ENCODE results near the gene TXLNB.

DNA sequence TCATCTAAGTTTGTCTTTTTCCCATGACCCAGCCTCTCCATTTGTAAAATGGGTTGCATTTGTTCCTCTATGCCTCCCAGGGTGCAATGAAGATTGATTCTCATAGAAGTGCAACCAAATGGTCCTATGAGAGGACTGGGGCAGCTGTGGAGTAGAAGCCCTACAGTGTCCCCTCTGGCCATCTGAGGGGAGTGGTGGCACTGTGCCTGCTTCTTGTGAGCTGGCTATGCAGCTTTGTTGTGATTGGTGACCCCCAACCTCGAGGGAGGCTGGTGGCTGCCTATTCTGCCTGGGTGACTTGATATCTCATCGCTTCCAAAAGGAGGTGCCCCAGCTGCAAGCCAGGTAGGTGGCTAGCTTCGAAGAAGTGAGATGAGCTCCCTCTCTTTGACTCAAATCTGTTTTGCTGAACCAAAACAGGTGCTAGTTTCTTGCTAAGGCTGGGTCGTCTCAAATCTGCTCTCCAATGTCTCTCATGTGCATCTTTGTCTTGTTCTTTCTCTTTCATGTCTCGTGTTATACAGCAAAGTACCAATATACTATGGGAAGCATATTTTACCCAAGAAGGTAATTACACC is 33.9 kb downstream of the TXLNB start:
- TF ChIP-seq, protein P1, sequence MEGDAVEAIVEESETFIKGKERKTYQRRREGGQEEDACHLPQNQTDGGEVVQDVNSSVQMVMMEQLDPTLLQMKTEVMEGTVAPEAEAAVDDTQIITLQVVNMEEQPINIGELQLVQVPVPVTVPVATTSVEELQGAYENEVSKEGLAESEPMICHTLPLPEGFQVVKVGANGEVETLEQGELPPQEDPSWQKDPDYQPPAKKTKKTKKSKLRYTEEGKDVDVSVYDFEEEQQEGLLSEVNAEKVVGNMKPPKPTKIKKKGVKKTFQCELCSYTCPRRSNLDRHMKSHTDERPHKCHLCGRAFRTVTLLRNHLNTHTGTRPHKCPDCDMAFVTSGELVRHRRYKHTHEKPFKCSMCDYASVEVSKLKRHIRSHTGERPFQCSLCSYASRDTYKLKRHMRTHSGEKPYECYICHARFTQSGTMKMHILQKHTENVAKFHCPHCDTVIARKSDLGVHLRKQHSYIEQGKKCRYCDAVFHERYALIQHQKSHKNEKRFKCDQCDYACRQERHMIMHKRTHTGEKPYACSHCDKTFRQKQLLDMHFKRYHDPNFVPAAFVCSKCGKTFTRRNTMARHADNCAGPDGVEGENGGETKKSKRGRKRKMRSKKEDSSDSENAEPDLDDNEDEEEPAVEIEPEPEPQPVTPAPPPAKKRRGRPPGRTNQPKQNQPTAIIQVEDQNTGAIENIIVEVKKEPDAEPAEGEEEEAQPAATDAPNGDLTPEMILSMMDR (IDR thresholded peaks at IDR 0.05), result no peak
- no peak for TF ChIP-seq MEF2A (IDR thresholded peaks at IDR 0.05; ENCODE audit: borderline replicate concordance, low read depth)
- no peak for TF ChIP-seq RAD21 (IDR thresholded peaks at IDR 0.05; ENCODE audit: low read length)
- no peak for TF ChIP-seq SIN3A (IDR thresholded peaks at IDR 0.05; ENCODE audit: borderline replicate concordance, low read depth, low read length)
- no peak for TF ChIP-seq POLR2AphosphoS5 (IDR thresholded peaks at IDR 0.05; ENCODE audit: low read depth, low read length)
- no peak for TF ChIP-seq USF2 (IDR thresholded peaks at IDR 0.05; ENCODE audit: borderline replicate concordance, low read depth, low read length)
- no peak for TF ChIP-seq PBX3 (IDR thresholded peaks at IDR 0.05)
- no peak for TF ChIP-seq RCOR1 (IDR thresholded peaks at IDR 0.05; ENCODE audit: low read length)
- TF ChIP-seq RFX5 (IDR thresholded peaks at IDR 0.05; ENCODE audit: low read length), result no peak
- TF ChIP-seq, protein P2, sequence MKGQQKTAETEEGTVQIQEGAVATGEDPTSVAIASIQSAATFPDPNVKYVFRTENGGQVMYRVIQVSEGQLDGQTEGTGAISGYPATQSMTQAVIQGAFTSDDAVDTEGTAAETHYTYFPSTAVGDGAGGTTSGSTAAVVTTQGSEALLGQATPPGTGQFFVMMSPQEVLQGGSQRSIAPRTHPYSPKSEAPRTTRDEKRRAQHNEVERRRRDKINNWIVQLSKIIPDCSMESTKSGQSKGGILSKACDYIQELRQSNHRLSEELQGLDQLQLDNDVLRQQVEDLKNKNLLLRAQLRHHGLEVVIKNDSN (IDR thresholded peaks at IDR 0.05; ENCODE audit: borderline replicate concordance, low read depth), result no peak
- no peak for TF ChIP-seq TAF1 (IDR thresholded peaks at IDR 0.05; ENCODE audit: borderline replicate concordance, low read depth, low read length)
- TF ChIP-seq TEAD4 (IDR thresholded peaks at IDR 0.05; ENCODE audit: borderline replicate concordance, insufficient read depth), result no peak
- no peak for TF ChIP-seq EP300 (IDR thresholded peaks at IDR 0.05; ENCODE audit: borderline replicate concordance in 1 of 2, low read depth in 1 of 2, low read length in 1 of 2)
- TF ChIP-seq MXI1 (IDR thresholded peaks at IDR 0.05; ENCODE audit: low read depth, low read length), result no peak
